ENCODE results near the gene TRPM3.

DNA sequence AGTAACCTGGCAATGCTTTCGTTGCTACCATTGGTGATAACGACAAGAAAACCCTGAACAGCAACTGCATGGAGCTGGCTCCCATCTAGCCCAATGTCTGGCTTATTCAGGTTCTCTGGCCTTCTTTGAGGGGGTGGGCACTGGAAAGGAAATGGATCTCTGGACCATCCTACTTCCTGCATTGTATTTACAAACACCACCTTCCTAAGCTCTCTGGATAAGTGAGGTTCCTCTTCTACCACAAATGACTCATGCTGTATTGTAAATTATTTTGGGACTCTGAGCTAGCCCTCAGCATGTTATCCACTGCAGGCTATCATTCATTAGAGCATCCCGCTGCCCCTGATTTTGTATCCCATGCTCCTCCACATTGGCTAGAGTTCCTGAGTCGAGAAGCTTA lies 570.0 kb downstream of the TRPM3 start:
- TF ChIP-seq, protein P1, sequence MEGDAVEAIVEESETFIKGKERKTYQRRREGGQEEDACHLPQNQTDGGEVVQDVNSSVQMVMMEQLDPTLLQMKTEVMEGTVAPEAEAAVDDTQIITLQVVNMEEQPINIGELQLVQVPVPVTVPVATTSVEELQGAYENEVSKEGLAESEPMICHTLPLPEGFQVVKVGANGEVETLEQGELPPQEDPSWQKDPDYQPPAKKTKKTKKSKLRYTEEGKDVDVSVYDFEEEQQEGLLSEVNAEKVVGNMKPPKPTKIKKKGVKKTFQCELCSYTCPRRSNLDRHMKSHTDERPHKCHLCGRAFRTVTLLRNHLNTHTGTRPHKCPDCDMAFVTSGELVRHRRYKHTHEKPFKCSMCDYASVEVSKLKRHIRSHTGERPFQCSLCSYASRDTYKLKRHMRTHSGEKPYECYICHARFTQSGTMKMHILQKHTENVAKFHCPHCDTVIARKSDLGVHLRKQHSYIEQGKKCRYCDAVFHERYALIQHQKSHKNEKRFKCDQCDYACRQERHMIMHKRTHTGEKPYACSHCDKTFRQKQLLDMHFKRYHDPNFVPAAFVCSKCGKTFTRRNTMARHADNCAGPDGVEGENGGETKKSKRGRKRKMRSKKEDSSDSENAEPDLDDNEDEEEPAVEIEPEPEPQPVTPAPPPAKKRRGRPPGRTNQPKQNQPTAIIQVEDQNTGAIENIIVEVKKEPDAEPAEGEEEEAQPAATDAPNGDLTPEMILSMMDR (IDR thresholded peaks at IDR 0.05): no peak
- no peak for TF ChIP-seq EP300 (IDR thresholded peaks at IDR 0.05)
- TF ChIP-seq POLR2A (IDR thresholded peaks at IDR 0.05): no peak
